GM19468 (cell line): Measurements from ENCODE around the gene ANKRD39.

ENCODE experiments used
- ATAC-seq: cut with Tn5 transposase; IDR thresholded peaks from one replicate; pipeline ENCODE4 v1.9.1; 2021; ENCODE audit warnings: mild to moderate bottlenecking, moderate library complexity, moderate number of reproducible peaks; ENCODE audit not compliant: unreplicated experiment; ENCODE audit errors: extremely low read depth

The ANKRD39 gene

GRCh38 chr2:96837575-96837974 is 20.2 kb downstream of the ANKRD39 start:
- no peak for ATAC-seq

- ATAC-seq = no peak
Measured at GRCh38 chr2:96835830-96836229, 22.0 kb downstream of the ANKRD39 start.

- no peak for ATAC-seq
Measured at GRCh38 chr2:96832754-96833507, 24.9 kb downstream of the ANKRD39 start.

- ATAC-seq = no peak
Measured at GRCh38 chr2:96832408-96832753, 25.4 kb downstream of the ANKRD39 start.

- ATAC-seq = no peak
Measured at GRCh38 chr2:96831679-96832078, 26.1 kb downstream of the ANKRD39 start.

GRCh38 chr2:96830044-96830562 is 27.7 kb downstream of the ANKRD39 start:
- no peak for ATAC-seq

GRCh38 chr2:96828874-96829273 is 28.9 kb downstream of the ANKRD39 start:
- ATAC-seq = no peak

- ATAC-seq = no peak
Measured at GRCh38 chr2:96828436-96828835, 29.4 kb downstream of the ANKRD39 start.

GRCh38 chr2:96826546-96827278 is 31.1 kb downstream of the ANKRD39 start:
- no peak for ATAC-seq

- ATAC-seq = no peak
Measured at GRCh38 chr2:96825057-96825456, 32.8 kb downstream of the ANKRD39 start.

GRCh38 chr2:96824079-96824870 is 33.5 kb downstream of the ANKRD39 start:
- ATAC-seq = no peak

GRCh38 chr2:96823198-96823597 is 34.6 kb downstream of the ANKRD39 start:
- no peak for ATAC-seq

GRCh38 chr2:96822786-96823185 is 35.0 kb downstream of the ANKRD39 start:
- ATAC-seq = no peak

GRCh38 chr2:96821113-96821675 is 36.6 kb downstream of the ANKRD39 start:
- no peak for ATAC-seq

- ATAC-seq = no peak
Measured at GRCh38 chr2:96819876-96820511, 37.8 kb downstream of the ANKRD39 start.

GRCh38 chr2:96819128-96819875 is 38.5 kb downstream of the ANKRD39 start:
- ATAC-seq = no peak

- ATAC-seq = no peak
Measured at GRCh38 chr2:96817882-96818281, 39.9 kb downstream of the ANKRD39 start.

- ATAC-seq = peak; percentile 0
Measured at GRCh38 chr2:96816836-96817702, 40.7 kb downstream of the ANKRD39 start.
